HCT116 (cell line): Measurements from ENCODE around the gene SYNDIG1. TPM values are rescaled to one million over a fixed set of nuclear protein-coding genes. Genes with fewer than 3 reads are reported as not detected.

Source experiments
- ATAC-seq: fragments of 200-7000 bp; cut with Tn5 transposase; 2 replicates; pipeline ENCODE4 v1.9.1; 2020; ENCODE audit warnings: mild to moderate bottlenecking, moderate library complexity
- BruUV-seq: library from RNA; stranded (reverse); fragments of 400-500 nt; replicated peaks from 2 replicates; lab custom pipeline; 2021; lab: Mats Ljungman, UMichigan
- CTCF ChIA-PET: fragments of 300-600 bp; sonication (Branson Sonifier 250); formaldehyde crosslinking; loops from one replicate; lab custom pipeline; 2021; ENCODE audit warnings: antibody characterized with exemption; lab: Charles Lee
- POLR2A ChIA-PET: fragments of 300-600, 350-600 bp; sonication (Branson Sonifier 250); formaldehyde crosslinking; loops from one replicate; lab custom pipeline; 2021; ENCODE audit warnings: antibody characterized with exemption; lab: Charles Lee
- RAD21 ChIA-PET, 2 experiments: fragments of 300-600 bp; sonication (Branson Sonifier 250); formaldehyde crosslinking; loops; one replicate each; lab custom pipeline; 2023; ENCODE audit warnings: low total read pairs in 2 of 2; ENCODE audit not compliant: uncharacterized antibody in 2 of 2, unreplicated experiment in 2 of 2, low non-redundant PET in 1 of 2; lab: Charles Lee
- DNase-seq: peaks from one replicate; pipeline ENCODE4 v3.0.0-alpha.2; 2010; ENCODE audit warnings: low read depth, low spot score
- H2AFZ ChIP-seq: fragments of 200-600 bp; shearing (Covaris generic), sonication (generic); 2 replicates; pipeline ENCODE4 v1.6.1; 2017; ENCODE audit warnings: low read depth, mixed run types, mixed read lengths, antibody characterized with exemption, low read length; ENCODE audit not compliant: poor library complexity, severe bottlenecking
- H3K27ac ChIP-seq: 2 replicates; pipeline ENCODE4 v1.5.1; 2012; ENCODE audit warnings: low read depth, low read length
- H3K27me3 ChIP-seq: fragments of 200-600 bp; sonication (generic); 2 replicates; pipeline ENCODE4 v1.6.1; 2016; ENCODE audit warnings: mixed run types, low read length, mixed read lengths; ENCODE audit not compliant: insufficient read depth
- H3K36me3 ChIP-seq, 2 experiments: fragments of 200-500 bp in 1 of 2; fragments of 200-600 bp in 1 of 2; sonication (Bioruptor generic) in 1 of 2; sonication (generic) in 1 of 2; 2 replicates each; pipeline versions ENCODE4 v1.5.1 to v1.6.1; 2014 to 2016; ENCODE audit warnings: low read length in 2 of 2, inconsistent platforms in 1 of 2, mixed read lengths in 1 of 2, mixed run types in 1 of 2; ENCODE audit not compliant: insufficient read depth in 2 of 2, control insufficient read depth in 1 of 2
- H3K4me1 ChIP-seq, 2 experiments: fragments of 200-600 bp in 1 of 2; sonication (generic) in 1 of 2; 2 replicates each; pipeline versions ENCODE4 v1.5.1 to v1.6.1; 2012 to 2017; ENCODE audit warnings: low read length in 2 of 2, inconsistent platforms in 1 of 2, mild to moderate bottlenecking in 1 of 2, mixed read lengths in 1 of 2, mixed run types in 1 of 2, moderate library complexity in 1 of 2; ENCODE audit not compliant: insufficient read depth in 2 of 2, control insufficient read depth in 1 of 2
- H3K4me2 ChIP-seq: fragments of 200-600 bp; sonication (generic); 2 replicates; pipeline ENCODE4 v1.6.1; 2017; ENCODE audit warnings: mixed run types, low read length, mixed read lengths
- H3K4me3 ChIP-seq, 2 experiments: fragments of 200-600 bp in 1 of 2; sonication (generic) in 1 of 2; replicated peaks in 1 of 2; 2 replicates each; pipeline ENCODE4 v1.5.1; 2011 to 2016; ENCODE audit warnings: low read length in 2 of 2, control low read depth in 1 of 2, low read depth in 1 of 2, mild to moderate bottlenecking in 1 of 2, mixed read lengths in 1 of 2, mixed run types in 1 of 2
- H3K79me2 ChIP-seq: fragments of 200-600 bp; sonication (generic); 2 replicates; pipeline ENCODE4 v1.6.1; 2017; ENCODE audit warnings: mild to moderate bottlenecking, mixed run types, low read length, moderate library complexity, mixed read lengths; ENCODE audit not compliant: insufficient read depth
- H3K9ac ChIP-seq: fragments of 200-600 bp; sonication (generic); 2 replicates; pipeline ENCODE4 v1.6.1; 2016; ENCODE audit warnings: low read length, mixed read lengths
- H3K9me2 ChIP-seq: fragments of 200-600 bp; sonication (generic), shearing (Covaris generic); 2 replicates; pipeline ENCODE4 v1.6.1; 2017; ENCODE audit warnings: mixed run types, mild to moderate bottlenecking, moderate library complexity; ENCODE audit not compliant: insufficient read depth
- H3K9me3 ChIP-seq, 2 experiments: fragments of 200-500 bp in 1 of 2; fragments of 200-600 bp in 1 of 2; sonication (Bioruptor generic) in 1 of 2; sonication (generic) in 1 of 2; 2 replicates each; pipeline ENCODE4 v1.6.1; 2014 to 2017; ENCODE audit warnings: low read length in 2 of 2, mixed read lengths in 2 of 2, inconsistent platforms in 1 of 2, low read depth in 1 of 2, mild to moderate bottlenecking in 1 of 2, mixed run types in 1 of 2, moderate library complexity in 1 of 2; ENCODE audit not compliant: control insufficient read depth in 1 of 2, insufficient read depth in 1 of 2
- H4K20me1 ChIP-seq: fragments of 200-600 bp; sonication (generic), shearing (Covaris generic); 2 replicates; pipeline ENCODE4 v1.6.1; 2017; ENCODE audit warnings: mixed run types, mild to moderate bottlenecking, moderate library complexity; ENCODE audit not compliant: insufficient read depth
- CEBPB ChIP-seq: IDR thresholded peaks from 2 replicates; pipeline ENCODE4 v1.6.1; 2012; ENCODE audit warnings: low read depth
- RAD21 ChIP-seq: IDR thresholded peaks from 2 replicates; pipeline ENCODE4 v1.6.1; 2012; ENCODE audit warnings: low read depth, mild to moderate bottlenecking
- SIN3A ChIP-seq: IDR thresholded peaks from 2 replicates; pipeline ENCODE4 v1.6.1; 2012; ENCODE audit warnings: low read depth
- SP1 ChIP-seq: IDR thresholded peaks from 2 replicates; pipeline ENCODE4 v1.6.1; 2012; ENCODE audit warnings: low read depth
- YY1 ChIP-seq: IDR thresholded peaks from 2 replicates; pipeline ENCODE4 v1.6.1; 2011; ENCODE audit warnings: low read length, low read depth, moderate library complexity, mild to moderate bottlenecking; ENCODE audit not compliant: insufficient replicate concordance; ENCODE audit errors: extremely low read depth
- intact Hi-C: fragments of 100-400 bp; cut with micrococcal nuclease; formaldehyde crosslinking; loops from 2 replicates; pipeline ENCODE4 v1.10.0; 2022
- total RNA-seq: library from RNA; stranded (reverse); gene quantifications from one replicate; pipeline ENCODE4 v1.2.1, GENCODE V29; 2021; ENCODE audit not compliant: unreplicated experiment
- TF ChIP-seq, protein P1 (sequence below): IDR thresholded peaks from 2 replicates; pipeline ENCODE4 v1.6.1; 2012
- TF ChIP-seq, protein P2 (sequence below): IDR thresholded peaks from 2 replicates; pipeline ENCODE4 v1.6.1; 2011; ENCODE audit warnings: mild to moderate bottlenecking, low read length, moderate library complexity; ENCODE audit not compliant: insufficient replicate concordance; ENCODE audit errors: extremely low read depth

The SYNDIG1 gene
- total RNA-seq, 1 experiment from 2014 or later = not detected

DNA sequence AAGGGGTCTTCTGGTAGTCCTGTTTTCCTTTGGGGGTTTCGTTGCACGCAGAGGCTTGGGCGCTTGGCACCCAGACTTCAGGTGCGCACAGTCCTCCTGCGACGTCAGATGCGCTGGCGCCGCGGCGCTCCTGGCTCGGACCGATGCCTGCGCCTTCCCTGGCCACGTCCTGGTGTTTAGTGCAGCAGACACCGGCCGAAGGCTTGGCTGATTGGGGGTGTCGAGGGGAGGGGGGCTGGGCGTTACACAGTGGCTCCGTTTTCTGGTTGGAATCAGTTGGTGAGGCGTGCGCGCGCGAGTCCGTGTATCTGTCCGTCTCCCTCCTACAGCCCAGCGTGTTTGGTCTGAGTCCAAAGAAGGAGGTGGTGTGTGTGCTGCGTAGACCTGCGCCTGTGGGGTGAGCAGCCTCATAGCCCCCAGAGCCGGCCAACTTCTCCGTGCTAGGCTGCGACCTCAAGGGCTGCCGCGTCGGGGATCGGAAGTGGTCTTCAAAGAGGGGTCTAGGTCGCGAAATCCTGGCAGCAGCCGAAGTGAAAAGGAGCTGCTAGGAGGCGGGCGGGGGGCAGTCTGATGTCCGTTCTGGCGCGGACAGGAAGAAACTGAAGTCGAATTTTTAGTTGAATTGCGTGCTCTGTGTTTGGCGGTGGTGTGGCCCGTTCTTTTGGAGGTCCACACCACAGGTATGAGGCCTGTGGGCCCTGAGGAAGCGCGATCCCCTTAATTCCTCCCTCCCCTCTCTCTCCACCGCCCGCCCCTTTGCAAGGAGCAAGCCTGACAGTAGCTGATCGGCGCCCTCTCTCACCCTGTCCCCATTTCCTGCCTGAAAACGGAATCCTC lies 1.5 kb downstream of the SYNDIG1 start:
- Histone ChIP-seq H3K36me3 (no peaks in the 10 kb centered on the region), H3K4me1 (no peaks in the 10 kb centered on the region), H2AFZ (no peak overlapping the region), H3K27me3 (peaks cover 16% of the 10 kb centered on the region; the same call in 1 of the 2 replicates), H3K9me2 (no peaks in the 10 kb centered on the region), H3K4me3 (no peak overlapping the region), H3K9me3 (no peaks in the 10 kb centered on the region), H4K20me1 (no peaks in the 10 kb centered on the region; the same call in 1 of the 2 replicates), H3K9ac (no peak overlapping the region), H3K79me2 (no peaks in the 10 kb centered on the region), H3K27ac (no peak overlapping the region), H3K4me2 (no peak overlapping the region)
- intact Hi-C loops = no loop called here
- ChIA-PET POLR2A (no interaction called here), CTCF (no interaction called here), RAD21 (no interaction called here)
- ATAC-seq (no peak), DNase-seq (no peak)
- TF ChIP-seq CEBPB (no peak), SIN3A (no peak), YY1 (no peak), SP1 (no peak), RAD21 (no peak)
- TF ChIP-seq, protein P1, sequence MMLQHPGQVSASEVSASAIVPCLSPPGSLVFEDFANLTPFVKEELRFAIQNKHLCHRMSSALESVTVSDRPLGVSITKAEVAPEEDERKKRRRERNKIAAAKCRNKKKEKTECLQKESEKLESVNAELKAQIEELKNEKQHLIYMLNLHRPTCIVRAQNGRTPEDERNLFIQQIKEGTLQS = no peak
- TF ChIP-seq, protein P2, sequence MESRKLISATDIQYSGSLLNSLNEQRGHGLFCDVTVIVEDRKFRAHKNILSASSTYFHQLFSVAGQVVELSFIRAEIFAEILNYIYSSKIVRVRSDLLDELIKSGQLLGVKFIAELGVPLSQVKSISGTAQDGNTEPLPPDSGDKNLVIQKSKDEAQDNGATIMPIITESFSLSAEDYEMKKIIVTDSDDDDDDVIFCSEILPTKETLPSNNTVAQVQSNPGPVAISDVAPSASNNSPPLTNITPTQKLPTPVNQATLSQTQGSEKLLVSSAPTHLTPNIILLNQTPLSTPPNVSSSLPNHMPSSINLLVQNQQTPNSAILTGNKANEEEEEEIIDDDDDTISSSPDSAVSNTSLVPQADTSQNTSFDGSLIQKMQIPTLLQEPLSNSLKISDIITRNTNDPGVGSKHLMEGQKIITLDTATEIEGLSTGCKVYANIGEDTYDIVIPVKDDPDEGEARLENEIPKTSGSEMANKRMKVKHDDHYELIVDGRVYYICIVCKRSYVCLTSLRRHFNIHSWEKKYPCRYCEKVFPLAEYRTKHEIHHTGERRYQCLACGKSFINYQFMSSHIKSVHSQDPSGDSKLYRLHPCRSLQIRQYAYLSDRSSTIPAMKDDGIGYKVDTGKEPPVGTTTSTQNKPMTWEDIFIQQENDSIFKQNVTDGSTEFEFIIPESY = no peak
- no TSS peak for BruUV-seq
